Activated T-helper 1 cell treated with Interleukin-2 at 50 U/mL for 16 hours (primary cell): ENCODE results near the gene FMN1.
"Not testable (repeated sequence)": the region's sequence is repeated elsewhere in the genome, so short reads cannot be mapped to it uniquely, and the experiment has no call there.

ENCODE experiments used
- DNase-seq: peaks from one replicate; pipeline ENCODE4 v3.0.0-alpha.2; 2020; ENCODE audit warnings: low read depth

Gene FMN1

GRCh38 chr15:33094336-33094735 is 100.2 kb downstream of the FMN1 start:
- no peak for DNase-seq

GRCh38 chr15:33093222-33093621 is 101.3 kb downstream of the FMN1 start:
- no peak for DNase-seq

- no peak for DNase-seq
Measured at GRCh38 chr15:33091983-33092693, 102.4 kb downstream of the FMN1 start.

GRCh38 chr15:33089878-33090757 is 104.4 kb downstream of the FMN1 start:
- DNase-seq, result no peak

GRCh38 chr15:33089165-33089877 is 105.2 kb downstream of the FMN1 start:
- DNase-seq, result no peak

- DNase-seq, result no peak
Measured at GRCh38 chr15:33086500-33087121, 107.9 kb downstream of the FMN1 start.

- no peak for DNase-seq
Measured at GRCh38 chr15:33084661-33085060, 109.9 kb downstream of the FMN1 start.

- DNase-seq, result no peak
Measured at GRCh38 chr15:33083232-33084081, 111.1 kb downstream of the FMN1 start.

GRCh38 chr15:33080006-33080405 is 114.5 kb downstream of the FMN1 start:
- DNase-seq, result no peak

- DNase-seq, result no peak
Measured at GRCh38 chr15:33078607-33079006, 115.9 kb downstream of the FMN1 start.

- no peak for DNase-seq
Measured at GRCh38 chr15:33076937-33077336, 117.6 kb downstream of the FMN1 start.

- DNase-seq, result no peak
Measured at GRCh38 chr15:33074942-33075341, 119.6 kb downstream of the FMN1 start.

GRCh38 chr15:33074212-33074611 is 120.3 kb downstream of the FMN1 start:
- DNase-seq, result no peak

GRCh38 chr15:33071451-33071850 is 123.1 kb downstream of the FMN1 start:
- DNase-seq, result no peak

GRCh38 chr15:33069903-33070302 is 124.6 kb downstream of the FMN1 start:
- DNase-seq, result not testable (repeated sequence)

GRCh38 chr15:33069161-33069560 is 125.4 kb downstream of the FMN1 start:
- DNase-seq, result no peak

GRCh38 chr15:33068511-33068990 is 126.0 kb downstream of the FMN1 start:
- no peak for DNase-seq

GRCh38 chr15:33068007-33068481 is 126.5 kb downstream of the FMN1 start:
- DNase-seq, result no peak

GRCh38 chr15:33067456-33067855 is 127.1 kb downstream of the FMN1 start:
- DNase-seq, result no peak

- no peak for DNase-seq
Measured at GRCh38 chr15:33066584-33066983, 127.9 kb downstream of the FMN1 start.

- no peak for DNase-seq
Measured at GRCh38 chr15:33064878-33065277, 129.6 kb downstream of the FMN1 start.
